HG03442 (cell line): ENCODE results near the gene SHLD2.
"Not testable (repeated sequence)": the region's sequence is repeated elsewhere in the genome, so short reads cannot be mapped to it uniquely, and the experiment has no call there.

Source experiments
- ATAC-seq: cut with Tn5 transposase; IDR thresholded peaks from one replicate; pipeline ENCODE4 v1.9.1; 2021; ENCODE audit warnings: mild to moderate bottlenecking, moderate library complexity; ENCODE audit not compliant: unreplicated experiment

The SHLD2 gene

DNA sequence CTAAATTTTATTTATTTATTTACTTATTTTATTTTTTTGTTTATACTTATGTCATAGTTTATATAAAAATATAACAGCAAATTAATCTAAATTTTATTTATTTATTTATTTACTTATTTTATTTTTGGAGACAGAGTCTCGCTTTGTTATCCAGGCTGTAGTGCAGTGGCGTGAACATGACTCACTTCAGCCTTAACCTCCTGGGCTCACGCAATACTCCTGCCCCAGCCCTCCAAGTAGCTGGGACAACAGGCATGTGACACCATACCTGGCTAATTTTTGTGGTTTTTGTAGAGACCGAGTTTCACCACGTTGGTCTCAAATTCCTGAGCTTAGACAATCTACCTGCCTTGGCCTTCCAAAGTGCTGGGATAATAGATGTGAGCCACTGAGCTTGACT is 115.3 kb downstream of the SHLD2 start:
- ATAC-seq = not testable (repeated sequence)

DNA sequence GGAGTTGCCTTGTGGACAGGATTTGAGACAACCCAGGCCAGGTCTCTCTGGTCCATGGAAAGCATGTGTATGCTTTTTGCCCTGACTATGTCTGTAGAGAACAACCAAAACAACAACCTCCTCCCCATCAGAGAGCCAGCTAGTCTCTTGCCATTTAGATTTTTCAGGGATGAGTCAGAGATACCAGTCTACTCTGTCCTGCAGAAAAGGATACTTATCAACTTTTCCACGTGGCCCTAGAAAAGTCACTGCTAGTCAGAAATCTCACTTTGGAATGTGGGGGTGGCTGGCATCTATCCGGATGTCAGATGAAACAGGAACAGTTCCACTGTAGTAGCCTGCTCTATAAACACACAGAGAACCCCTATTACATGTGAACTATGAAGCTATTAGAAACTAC is 116.8 kb downstream of the SHLD2 start:
- not testable (repeated sequence) for ATAC-seq

GRCh38 chr10:87213150-87213765 is 118.3 kb downstream of the SHLD2 start:
- ATAC-seq = not testable (repeated sequence)

GRCh38 chr10:87213806-87214205 is 118.8 kb downstream of the SHLD2 start:
- ATAC-seq = not testable (repeated sequence)

- ATAC-seq = not testable (repeated sequence)
Observed at GRCh38 chr10:87216120-87216519, 121.1 kb downstream of the SHLD2 start.

- not testable (repeated sequence) for ATAC-seq
Observed at GRCh38 chr10:87219370-87219769, 124.4 kb downstream of the SHLD2 start.

DNA sequence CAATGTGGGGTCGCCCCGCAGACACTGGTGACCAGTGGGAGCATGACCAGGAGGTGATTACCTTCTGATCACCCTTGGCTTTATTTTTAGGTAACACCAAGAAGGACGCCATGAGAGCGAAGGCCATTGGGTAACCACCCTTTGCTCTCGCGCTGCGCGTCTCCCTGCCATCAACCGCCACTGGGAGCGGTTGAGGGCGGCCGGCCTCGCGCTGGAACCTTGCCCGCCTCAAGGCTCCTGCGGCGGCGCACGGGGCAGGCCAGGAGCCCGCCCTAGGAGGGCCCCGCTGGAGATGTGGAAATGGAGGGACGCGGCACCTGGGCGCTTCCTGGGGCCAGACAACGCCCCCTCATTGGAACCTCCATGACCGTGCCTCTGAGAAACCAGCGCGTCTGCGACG is 127.8 kb downstream of the SHLD2 start:
- not testable (repeated sequence) for ATAC-seq

GRCh38 chr10:87225148-87225547 is 130.1 kb downstream of the SHLD2 start, which contains the start of gene NUTM2A:
TSS of gene NUTM2A (plus strand) at chr10:87225448. CDS start at chr10:87225831, 383 bp downstream.
- not testable (repeated sequence) for ATAC-seq

GRCh38 chr10:87228247-87228646 is 133.2 kb downstream of the SHLD2 start:
- ATAC-seq = not testable (repeated sequence)

DNA sequence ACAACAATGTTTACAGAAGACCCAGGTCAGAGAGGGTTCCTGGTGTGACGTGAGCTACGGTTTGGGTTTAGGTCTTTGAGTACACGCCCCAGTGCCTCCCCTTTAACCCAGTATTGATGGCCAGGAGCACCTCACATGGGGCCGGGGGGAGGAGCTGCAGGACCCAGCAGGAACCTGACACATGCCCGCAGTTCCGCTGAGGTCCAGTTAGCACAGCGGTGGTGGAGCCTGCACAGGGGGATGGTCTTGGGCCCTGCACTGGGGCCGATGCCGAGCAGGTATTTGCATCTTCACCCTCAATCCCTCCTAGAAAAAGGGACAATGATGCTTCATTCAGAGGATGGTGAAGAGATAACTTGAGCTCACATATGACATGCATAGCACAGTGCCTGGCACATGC is 134.2 kb downstream of the SHLD2 start:
- not testable (repeated sequence) for ATAC-seq

DNA sequence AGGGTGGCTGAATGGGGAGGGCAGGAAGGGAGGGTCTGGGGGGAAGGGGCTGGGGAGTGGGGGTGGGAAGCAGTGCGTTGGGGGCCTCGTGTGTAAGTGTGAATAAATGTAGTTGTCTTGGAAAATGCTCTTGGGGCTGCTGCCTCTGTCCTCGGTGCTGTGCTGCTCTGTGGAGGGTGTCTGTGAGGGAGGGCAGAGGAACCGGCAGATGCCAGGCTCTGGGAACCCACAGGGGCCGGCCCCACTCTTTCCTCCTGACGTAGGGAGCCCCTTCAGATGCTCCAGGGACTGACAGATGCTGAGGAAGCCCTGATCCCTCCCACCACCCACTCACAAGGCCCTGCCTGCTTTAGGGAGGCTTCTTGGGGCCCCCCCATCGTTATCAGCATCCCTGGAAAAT is 139.8 kb downstream of the SHLD2 start:
- ATAC-seq = not testable (repeated sequence)

- ATAC-seq = not testable (repeated sequence)
Observed at GRCh38 chr10:87237244-87237643, 142.2 kb downstream of the SHLD2 start.

DNA sequence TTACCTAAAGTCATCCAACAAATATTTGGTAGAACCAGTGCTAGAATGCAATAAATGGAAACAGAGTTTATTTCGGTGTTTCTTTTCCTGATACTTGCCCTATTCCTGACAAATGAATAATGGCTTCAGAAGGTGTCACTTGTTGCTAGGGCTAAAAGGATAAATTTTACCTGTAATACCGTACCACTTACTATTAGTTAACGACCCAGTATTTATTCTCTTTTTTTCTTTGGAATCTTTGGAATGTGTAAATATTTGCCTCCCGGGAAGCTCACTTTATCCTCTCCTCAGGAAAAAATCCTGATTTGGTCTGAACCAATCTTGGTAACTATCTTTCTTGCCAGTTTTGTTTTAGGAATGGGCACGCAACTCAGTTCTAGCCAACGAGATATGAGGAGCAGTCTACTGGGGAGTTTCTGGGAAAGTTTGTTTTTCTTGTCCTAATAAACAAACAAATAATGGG is 144.4 kb downstream of the SHLD2 start:
- not testable (repeated sequence) for ATAC-seq
